SJSA1 (cell line): ENCODE measurements around the gene ADARB2. TPM values are rescaled to one million over a fixed set of nuclear protein-coding genes. Genes with fewer than 3 reads are reported as not detected.

Source experiments
- DNase-seq, 2 experiments: peaks; one replicate each; pipeline ENCODE4 v3.0.0-alpha.2; 2015 to 2020; ENCODE audit warnings: low spot score in 2 of 2, low read depth in 1 of 2
- H3K27ac ChIP-seq: fragments of 250-450 bp; sonication (Bioruptor Pico); 2 replicates; pipeline ENCODE4 v1.5.1; 2020; ENCODE audit warnings: mild to moderate bottlenecking, moderate library complexity
- H3K27me3 ChIP-seq: fragments of 250-450 bp; sonication (Bioruptor Pico); replicated peaks from 2 replicates; pipeline ENCODE4 v1.5.1; 2020; ENCODE audit warnings: mild to moderate bottlenecking, moderate library complexity
- H3K36me3 ChIP-seq: fragments of 250-450 bp; sonication (Bioruptor Pico); 2 replicates; pipeline ENCODE4 v1.5.1; 2020; ENCODE audit warnings: mild to moderate bottlenecking
- H3K4me1 ChIP-seq: fragments of 250-450 bp; sonication (Bioruptor Pico); replicated peaks from 2 replicates; pipeline ENCODE4 v1.6.1; 2021; ENCODE audit warnings: mild to moderate bottlenecking
- H3K4me3 ChIP-seq: fragments of 250-450 bp; sonication (Bioruptor Pico); 2 replicates; pipeline ENCODE4 v1.5.1; 2020; ENCODE audit warnings: mild to moderate bottlenecking
- H3K9me3 ChIP-seq: fragments of 250-450 bp; sonication (Bioruptor Pico); replicated peaks from 2 replicates; pipeline ENCODE4 v1.5.1; 2020; ENCODE audit warnings: mild to moderate bottlenecking
- total RNA-seq: library from RNA; depleted of rRNA; stranded (reverse); fragments of >200 nt; shearing (Covaris generic); gene quantifications from 2 replicates; pipeline ENCODE4 v1.2.3, GENCODE V29; 2014

Gene ADARB2
- total RNA-seq, 1 experiment from 2014 or later, result not detected

DNA sequence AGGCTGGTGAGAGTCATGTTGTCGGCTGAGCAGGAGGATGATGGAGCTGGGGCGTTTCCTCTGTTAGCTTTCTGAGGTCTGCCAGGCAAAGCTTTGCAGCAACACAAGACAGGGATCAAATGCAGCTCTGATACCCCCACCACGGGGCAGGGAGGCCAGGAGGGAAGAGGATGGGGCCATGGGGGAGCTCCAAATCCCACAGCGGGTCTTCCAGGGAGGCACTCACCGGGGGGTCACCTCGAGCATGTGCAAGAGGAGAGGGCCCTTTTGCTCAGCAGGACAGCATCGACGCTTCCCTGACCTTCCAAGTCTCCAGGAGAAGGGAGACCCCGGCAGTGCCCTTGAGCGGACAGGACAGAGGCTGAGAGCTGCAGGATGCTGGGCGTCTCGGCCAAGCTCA is 553.6 kb downstream of the ADARB2 start:
- Histone ChIP-seq H3K27me3 (peaks cover 63% of the 10 kb centered on the region), H3K4me1 (no peaks in the 10 kb centered on the region), H3K9me3 (no peaks in the 10 kb centered on the region), H3K36me3 (no peaks in the 10 kb centered on the region), H3K4me3 (no peak overlapping the region), H3K27ac (no peak overlapping the region)
- no peak for DNase-seq

DNA sequence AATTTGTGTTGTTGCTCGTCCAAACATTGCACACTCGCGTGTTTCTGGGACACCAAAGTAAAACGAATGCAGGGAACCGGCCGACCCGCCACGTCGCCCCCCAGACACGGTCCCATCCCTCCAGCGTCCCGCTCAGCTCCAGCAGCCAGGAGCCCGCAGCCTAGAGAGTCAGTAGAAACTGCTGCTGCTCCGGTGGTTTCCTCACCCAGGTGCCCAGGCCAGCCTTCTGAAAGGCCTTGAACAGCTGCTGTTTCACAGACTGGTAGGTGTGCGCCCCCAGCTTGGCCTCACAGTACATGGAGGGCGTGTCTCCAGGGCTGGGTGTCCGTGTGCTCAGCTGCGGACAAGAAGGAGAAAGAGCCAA is 554.3 kb downstream of the ADARB2 start:
- Histone ChIP-seq H3K9me3 (no peaks in the 10 kb centered on the region), H3K36me3 (no peaks in the 10 kb centered on the region), H3K4me1 (no peaks in the 10 kb centered on the region), H3K27me3 (peaks cover 63% of the 10 kb centered on the region), H3K27ac (no peak overlapping the region), H3K4me3 (no peak overlapping the region)
- DNase-seq, result no peak

DNA sequence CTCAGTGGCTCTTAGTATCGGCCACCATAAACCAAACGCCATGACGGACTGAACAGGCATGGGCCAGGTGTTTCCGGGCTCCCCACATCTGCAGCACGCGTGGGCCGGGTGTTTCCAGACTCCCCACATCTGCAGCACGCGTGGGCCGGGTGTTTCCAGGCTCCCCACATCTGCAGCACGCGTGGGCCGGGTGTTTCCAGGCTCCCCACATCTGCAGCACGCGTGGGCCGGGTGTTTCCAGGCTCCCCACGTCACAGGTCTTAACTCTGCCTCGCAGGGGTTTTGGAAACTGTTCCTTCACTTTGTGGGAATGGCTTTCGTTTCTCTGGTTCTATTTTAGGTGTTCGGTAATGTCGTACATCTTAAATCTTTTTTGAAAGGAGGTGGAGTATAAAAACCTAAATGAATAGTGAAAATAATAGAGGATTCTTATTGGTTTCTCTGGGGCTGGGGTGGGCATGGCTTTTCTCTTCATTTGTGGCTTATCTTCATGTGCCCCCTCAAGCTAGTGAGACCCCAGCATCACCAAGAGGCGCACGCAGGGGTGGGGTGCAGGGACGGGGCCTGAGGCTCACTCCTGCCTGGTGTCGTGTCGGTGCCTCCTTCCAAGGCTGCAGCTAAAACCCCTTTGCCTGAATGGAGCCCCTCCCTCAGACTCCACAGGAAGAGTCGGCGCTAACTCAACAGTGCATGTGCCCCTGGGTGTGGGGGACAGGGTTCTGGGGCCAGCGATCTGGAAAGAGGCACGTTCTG is 554.9 kb downstream of the ADARB2 start:
- Histone ChIP-seq H3K4me3 (no peak overlapping the region), H3K4me1 (no peaks in the 10 kb centered on the region), H3K9me3 (no peaks in the 10 kb centered on the region), H3K27me3 (peaks cover 58% of the 10 kb centered on the region), H3K27ac (no peak overlapping the region), H3K36me3 (no peaks in the 10 kb centered on the region)
- no peak for DNase-seq

DNA sequence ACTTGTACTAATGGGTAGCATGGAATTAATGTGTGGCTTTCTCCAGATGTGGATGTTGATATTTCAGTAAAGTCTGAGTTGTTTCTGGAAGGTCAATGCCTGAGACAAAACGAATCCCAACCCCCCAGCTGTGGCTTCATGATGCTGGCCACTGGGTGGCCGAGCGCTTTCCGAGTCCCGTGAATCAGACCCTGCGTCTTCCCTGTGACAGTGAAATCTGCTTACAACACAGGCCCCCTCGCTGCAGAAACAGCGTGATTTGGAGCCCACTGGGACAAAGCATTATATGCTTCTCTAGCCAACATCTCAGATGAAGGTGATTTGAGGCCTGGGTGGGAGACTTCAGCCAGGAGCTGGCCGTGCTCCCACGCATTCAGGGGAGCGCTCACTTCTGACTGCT is 556.5 kb downstream of the ADARB2 start:
- no peak for DNase-seq
- Histone ChIP-seq H3K9me3 (no peaks in the 10 kb centered on the region), H3K36me3 (no peaks in the 10 kb centered on the region), H3K27ac (no peak overlapping the region), H3K4me1 (no peaks in the 10 kb centered on the region), H3K4me3 (no peak overlapping the region), H3K27me3 (peaks cover 59% of the 10 kb centered on the region)

DNA sequence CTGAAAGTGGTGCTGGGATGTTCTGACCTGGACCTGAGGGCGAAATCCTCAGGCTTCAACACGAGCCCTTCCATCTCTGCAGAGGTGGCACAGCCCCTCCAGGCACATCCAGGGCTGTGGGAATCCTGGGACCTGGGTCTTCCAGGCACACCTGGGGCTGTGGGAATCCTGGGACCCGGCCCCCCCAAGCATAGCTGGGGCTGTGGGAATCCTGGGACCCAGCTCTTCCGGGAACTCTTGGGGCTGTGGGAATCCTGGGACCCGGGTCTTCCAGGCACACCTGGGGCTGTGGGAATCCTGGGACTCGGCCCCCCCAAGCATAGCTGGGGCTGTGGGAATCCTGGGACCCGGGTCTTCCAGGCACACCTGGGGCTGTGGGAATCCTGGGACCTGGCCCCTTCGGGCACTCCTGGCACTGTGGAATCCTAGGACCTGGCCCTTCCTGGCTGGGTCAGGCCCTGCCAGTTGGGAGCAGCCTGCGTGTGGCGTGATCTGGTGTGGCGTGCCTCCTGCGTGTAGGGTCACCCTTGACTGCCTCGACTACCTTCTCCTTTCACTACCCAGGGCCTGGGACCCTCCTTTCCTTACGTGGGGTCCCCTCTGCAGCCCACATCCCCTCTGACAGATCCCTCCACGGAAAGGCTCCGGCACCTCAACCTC is 557.1 kb downstream of the ADARB2 start:
- DNase-seq, result no peak
- Histone ChIP-seq H3K4me1 (no peaks in the 10 kb centered on the region), H3K27ac (no peak overlapping the region), H3K36me3 (no peaks in the 10 kb centered on the region), H3K4me3 (no peak overlapping the region), H3K27me3 (peaks cover 58% of the 10 kb centered on the region), H3K9me3 (no peaks in the 10 kb centered on the region)

DNA sequence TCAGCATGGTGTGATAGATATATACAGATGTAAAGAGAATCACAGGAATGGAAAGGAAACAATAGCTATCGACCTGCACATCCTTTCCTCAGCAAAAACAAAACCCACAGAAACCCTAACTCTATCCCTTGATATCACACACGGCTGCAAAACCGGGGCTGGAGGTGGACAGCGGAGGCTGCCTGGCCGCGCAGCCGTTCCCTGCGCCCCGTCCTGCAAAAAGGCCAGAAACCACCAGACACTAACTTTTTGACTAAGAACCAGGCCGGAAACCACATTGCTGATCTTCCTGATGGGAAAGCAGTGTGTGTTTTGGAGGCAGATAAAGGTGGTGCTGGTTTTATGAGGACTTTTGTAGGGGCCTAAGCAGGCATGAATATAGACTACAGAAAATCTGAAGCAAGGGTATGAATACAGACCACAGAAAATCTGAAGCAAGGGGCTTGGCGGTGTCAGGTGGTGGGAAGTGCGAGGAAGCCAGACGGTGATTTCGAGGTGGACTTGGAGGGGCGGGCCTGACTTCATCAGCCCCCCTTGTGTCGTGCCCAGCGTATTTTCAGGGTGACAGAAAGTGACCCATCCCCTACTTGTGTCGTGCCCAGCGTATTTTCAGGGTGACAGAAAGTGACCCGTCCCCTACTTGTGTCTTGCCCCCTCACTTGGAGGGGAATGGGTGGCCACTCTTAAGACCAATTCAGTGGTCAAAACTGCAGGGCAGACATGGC is 557.8 kb downstream of the ADARB2 start:
- Histone ChIP-seq H3K4me1 (no peaks in the 10 kb centered on the region), H3K27me3 (peaks cover 53% of the 10 kb centered on the region), H3K9me3 (no peaks in the 10 kb centered on the region), H3K36me3 (no peaks in the 10 kb centered on the region), H3K4me3 (no peak overlapping the region), H3K27ac (no peak overlapping the region)
- no peak for DNase-seq

DNA sequence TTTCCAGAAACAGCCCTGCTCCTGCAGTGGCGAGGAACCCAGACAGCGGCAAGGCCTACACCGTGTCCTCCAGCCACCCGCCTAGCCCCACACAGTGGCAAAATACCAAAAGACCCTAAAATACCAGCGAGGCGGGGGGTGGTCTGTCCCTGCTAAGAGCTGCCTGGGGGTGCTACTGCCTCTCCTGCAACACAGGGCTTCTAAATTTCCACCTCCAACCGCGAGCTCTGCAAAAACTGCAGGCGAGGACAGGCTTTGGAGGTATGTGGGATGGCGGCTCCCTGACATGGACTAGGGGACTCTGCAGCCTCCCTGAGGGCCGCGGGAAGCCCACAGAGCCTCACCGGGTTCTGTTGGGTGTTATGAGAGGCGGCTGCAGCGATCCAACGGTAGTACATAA is 558.8 kb downstream of the ADARB2 start:
- no peak for DNase-seq
- no peaks in the 10 kb centered on the region for H3K4me1 ChIP-seq
- H3K9me3 ChIP-seq, result no peaks in the 10 kb centered on the region
- peaks cover 43% of the 10 kb centered on the region for H3K27me3 ChIP-seq
- no peaks in the 10 kb centered on the region for H3K36me3 ChIP-seq
- no peak overlapping the region for H3K27ac ChIP-seq
- no peak overlapping the region for H3K4me3 ChIP-seq

DNA sequence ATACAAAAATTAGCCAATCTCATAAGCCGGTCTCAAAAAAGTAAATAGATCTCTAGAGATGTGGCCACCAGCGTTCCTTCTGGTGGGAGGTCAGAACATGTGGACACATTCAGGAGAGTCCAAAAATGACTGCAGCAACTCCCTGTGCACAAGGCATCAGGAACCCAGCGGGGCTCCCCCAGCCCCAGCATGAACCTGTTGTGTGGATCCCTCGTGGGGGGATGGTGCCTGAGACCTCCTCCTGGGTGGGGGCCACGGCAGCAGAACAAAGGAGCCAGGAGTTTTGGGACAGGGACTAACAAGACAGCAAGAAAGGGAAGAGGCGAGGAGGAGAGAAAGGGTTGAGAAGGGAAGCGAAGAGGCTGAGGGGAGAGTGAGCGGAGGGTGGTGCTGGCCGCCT is 559.4 kb downstream of the ADARB2 start:
- no peaks in the 10 kb centered on the region for H3K36me3 ChIP-seq
- no peaks in the 10 kb centered on the region for H3K4me1 ChIP-seq
- no peaks in the 10 kb centered on the region for H3K9me3 ChIP-seq
- no peak overlapping the region for H3K4me3 ChIP-seq
- H3K27ac ChIP-seq, result no peak overlapping the region
- DNase-seq, result no peak
- peaks cover 37% of the 10 kb centered on the region for H3K27me3 ChIP-seq

DNA sequence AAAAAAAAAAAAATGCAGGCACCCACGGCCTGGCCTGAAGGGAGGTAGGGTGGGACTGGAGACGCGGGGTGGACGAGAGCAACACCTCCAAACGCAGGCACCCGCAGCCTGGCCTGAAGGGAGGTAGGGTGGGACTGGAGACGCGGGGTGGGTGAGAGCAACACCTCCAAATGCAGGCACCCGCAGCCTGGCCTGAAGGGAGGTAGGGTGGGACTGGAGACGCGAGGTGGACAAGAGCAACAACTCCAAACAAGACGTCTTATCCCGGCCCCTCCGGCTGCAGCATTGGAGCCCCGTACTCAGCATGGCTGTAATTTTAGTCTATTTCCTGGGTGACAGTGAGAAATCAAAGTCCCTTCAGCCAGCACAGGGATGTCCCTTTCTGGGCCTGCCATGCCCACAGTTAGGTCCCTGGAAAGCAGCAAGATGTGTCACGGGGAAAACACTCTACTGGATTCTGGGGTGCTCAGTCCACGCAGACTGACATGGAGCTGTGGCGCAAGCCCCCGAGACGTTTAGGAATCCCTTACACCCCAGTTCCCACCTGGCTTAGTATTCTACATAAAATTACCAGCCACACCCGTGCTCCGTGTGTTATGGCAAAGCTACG is 561.3 kb downstream of the ADARB2 start:
- Histone ChIP-seq H3K4me1 (no peaks in the 10 kb centered on the region), H3K9me3 (no peaks in the 10 kb centered on the region), H3K36me3 (no peaks in the 10 kb centered on the region), H3K27ac (no peak overlapping the region), H3K27me3 (peaks cover 31% of the 10 kb centered on the region), H3K4me3 (no peak overlapping the region)
- no peak for DNase-seq

DNA sequence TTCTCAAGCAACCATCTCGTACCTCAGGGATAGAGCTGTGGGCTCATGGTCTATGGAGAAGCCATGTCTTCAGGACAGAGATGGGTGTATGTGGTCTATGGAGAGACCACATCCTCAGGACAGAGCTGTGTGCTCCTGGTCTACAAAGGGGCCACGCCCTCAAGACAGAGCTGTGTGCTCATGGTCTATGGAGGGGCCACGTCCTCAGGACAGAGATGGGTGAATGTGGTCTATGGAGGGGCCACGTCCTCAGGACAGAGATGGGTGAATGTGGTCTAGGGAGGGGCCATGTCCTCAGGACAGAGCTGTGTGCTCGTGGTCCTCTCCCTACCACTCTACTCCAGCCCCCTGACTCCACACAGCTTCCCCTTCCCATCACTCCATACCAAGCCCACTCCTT is 563.3 kb downstream of the ADARB2 start:
- Histone ChIP-seq H3K36me3 (no peaks in the 10 kb centered on the region), H3K4me3 (no peak overlapping the region), H3K9me3 (no peaks in the 10 kb centered on the region), H3K27ac (no peak overlapping the region), H3K27me3 (peaks cover 29% of the 10 kb centered on the region), H3K4me1 (no peaks in the 10 kb centered on the region)
- DNase-seq, result no peak

DNA sequence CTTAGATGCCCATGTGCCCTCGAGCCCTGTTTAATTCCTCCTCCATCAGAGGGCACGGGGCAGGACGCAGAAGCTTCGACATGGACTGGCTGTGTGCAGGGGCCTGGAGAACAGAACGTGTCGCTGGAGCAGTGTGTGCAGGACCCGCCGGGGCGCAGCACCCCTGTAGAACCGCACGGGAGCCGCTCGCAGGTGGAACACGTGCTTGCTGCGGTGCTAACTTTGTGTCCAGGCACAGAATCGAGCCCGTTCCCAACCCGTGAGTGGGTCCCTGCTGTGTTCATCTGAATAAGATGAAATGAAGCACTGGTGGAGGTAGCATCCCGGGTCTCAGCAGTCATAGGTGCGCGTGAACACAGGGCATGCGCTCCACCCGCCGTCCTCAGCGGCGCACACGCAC is 564.2 kb downstream of the ADARB2 start:
- H3K4me1 ChIP-seq, result no peaks in the 10 kb centered on the region
- DNase-seq, result no peak
- peaks cover 32% of the 10 kb centered on the region for H3K27me3 ChIP-seq
- no peak overlapping the region for H3K27ac ChIP-seq
- H3K36me3 ChIP-seq, result no peaks in the 10 kb centered on the region
- H3K4me3 ChIP-seq, result no peak overlapping the region
- no peaks in the 10 kb centered on the region for H3K9me3 ChIP-seq

DNA sequence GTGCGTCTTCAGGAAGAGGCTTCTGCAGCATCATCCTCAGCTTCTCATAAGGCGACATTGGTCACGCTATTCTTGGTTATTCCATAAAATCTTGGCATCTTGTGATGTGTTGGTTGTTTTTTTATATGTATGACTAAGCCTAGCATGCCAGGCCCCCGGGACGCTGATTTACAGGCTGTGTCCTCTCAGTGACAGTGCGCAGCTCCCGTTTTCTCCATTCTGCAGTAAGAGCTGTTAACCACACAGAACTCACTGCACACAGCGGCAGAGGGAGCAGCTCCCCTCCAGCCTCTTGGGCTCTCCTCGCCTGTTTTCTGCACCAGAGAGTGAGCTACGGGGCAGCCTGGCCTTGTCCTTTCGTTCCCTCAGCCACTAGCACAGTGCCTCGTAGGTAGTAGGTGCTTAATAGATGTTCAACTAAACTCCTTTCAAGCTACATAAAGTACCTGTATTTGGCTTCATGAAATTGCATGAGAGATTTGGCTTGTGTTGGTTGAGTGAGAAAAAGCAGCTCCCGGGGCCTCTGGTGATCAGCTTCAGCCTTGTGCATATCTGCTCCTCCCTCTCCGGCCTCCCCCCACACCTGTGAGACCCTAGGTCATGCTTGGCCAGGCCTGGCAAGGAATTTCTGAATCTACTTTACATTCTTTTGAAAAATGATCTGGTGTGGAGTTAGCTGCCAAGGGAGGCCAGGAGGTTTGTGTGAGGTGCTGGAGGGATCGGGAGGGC is 564.9 kb downstream of the ADARB2 start:
- Histone ChIP-seq H3K36me3 (no peaks in the 10 kb centered on the region), H3K27ac (no peak overlapping the region), H3K4me1 (no peaks in the 10 kb centered on the region), H3K9me3 (no peaks in the 10 kb centered on the region), H3K27me3 (peaks cover 38% of the 10 kb centered on the region), H3K4me3 (no peak overlapping the region)
- DNase-seq, result no peak

DNA sequence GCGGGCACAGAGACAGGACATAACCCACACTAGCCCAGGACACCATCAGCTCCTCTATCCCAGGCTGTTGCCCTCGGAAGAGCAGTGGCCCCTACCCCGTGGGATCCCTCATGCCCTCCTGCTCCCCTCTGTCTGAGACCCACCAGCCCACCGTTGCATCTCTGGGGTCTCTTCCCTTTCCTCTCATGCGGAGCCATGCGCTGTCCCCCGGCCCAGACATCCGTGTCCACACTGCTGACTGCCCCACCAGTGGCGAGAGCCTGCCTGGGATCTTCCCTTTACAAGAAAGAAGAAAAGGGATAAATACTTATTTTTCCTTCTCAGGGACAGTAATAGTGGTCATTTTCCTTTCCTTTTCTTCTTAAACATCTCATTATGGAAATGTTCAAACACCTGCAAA is 565.7 kb downstream of the ADARB2 start:
- no peak overlapping the region for H3K4me3 ChIP-seq
- H3K27me3 ChIP-seq, result peaks cover 33% of the 10 kb centered on the region
- DNase-seq, result no peak

More for the DNA sequence above, 565.7 kb downstream of the ADARB2 start:
- H3K36me3 ChIP-seq, result no peaks in the 10 kb centered on the region
- no peaks in the 10 kb centered on the region for H3K9me3 ChIP-seq
- no peaks in the 10 kb centered on the region for H3K4me1 ChIP-seq
- no peak overlapping the region for H3K27ac ChIP-seq
